Suprapubic skin (tissue), 4 donors: ENCODE results near the gene GLCE.

Source experiments
- EP300 ChIP-seq: sonication (generic); formaldehyde crosslinking; IDR thresholded peaks from one replicate; pipeline ENCODE4 v1.6.1; 2017; ENCODE audit warnings: antibody characterized with exemption
- POLR2A ChIP-seq, 2 donors: fragments of 450-650 bp; IDR thresholded peaks; one replicate each; pipeline ENCODE4 v1.6.1; 2017; ENCODE audit warnings: antibody characterized with exemption in 2 of 2, mild to moderate bottlenecking in 2 of 2, moderate library complexity in 2 of 2
- POLR2AphosphoS5 ChIP-seq, 3 donors: sonication (generic); formaldehyde crosslinking; IDR thresholded peaks; one replicate each; pipeline ENCODE4 v1.6.1; 2017; ENCODE audit warnings: antibody characterized with exemption in 3 of 3
- TF ChIP-seq, protein P1 (sequence below), 2 donors: fragments of 200-600 bp in 1 of 2; fragments of 450-650 bp in 1 of 2; sonication (generic) in 1 of 2; IDR thresholded peaks; one replicate each; pipeline ENCODE4 v1.5.1; 2016 to 2019; ENCODE audit warnings: antibody characterized with exemption in 2 of 2, mild to moderate bottlenecking in 1 of 2, moderate library complexity in 1 of 2

DNA sequence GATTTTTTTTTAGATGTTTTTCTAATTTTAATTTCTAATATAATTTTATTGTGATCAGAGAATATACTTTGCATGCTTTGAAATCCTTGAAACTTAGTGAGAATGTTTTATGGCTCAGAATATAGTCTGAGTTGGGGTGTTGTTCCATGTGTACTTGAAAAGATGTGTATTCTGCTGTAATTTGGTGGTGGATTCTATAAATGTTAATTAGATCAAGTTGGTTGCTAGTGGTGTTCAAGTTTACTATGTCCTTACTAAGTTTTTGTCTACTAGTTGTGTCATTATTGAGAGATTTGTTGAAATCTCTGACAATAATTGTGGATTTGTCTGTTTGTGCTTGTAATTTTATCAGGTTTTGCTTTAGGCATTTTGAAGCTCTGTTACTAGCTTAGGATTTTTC, 29.7 kb downstream of the GLCE start:
- TF ChIP-seq, protein P1, sequence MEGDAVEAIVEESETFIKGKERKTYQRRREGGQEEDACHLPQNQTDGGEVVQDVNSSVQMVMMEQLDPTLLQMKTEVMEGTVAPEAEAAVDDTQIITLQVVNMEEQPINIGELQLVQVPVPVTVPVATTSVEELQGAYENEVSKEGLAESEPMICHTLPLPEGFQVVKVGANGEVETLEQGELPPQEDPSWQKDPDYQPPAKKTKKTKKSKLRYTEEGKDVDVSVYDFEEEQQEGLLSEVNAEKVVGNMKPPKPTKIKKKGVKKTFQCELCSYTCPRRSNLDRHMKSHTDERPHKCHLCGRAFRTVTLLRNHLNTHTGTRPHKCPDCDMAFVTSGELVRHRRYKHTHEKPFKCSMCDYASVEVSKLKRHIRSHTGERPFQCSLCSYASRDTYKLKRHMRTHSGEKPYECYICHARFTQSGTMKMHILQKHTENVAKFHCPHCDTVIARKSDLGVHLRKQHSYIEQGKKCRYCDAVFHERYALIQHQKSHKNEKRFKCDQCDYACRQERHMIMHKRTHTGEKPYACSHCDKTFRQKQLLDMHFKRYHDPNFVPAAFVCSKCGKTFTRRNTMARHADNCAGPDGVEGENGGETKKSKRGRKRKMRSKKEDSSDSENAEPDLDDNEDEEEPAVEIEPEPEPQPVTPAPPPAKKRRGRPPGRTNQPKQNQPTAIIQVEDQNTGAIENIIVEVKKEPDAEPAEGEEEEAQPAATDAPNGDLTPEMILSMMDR (IDR thresholded peaks at IDR 0.05) = no peak
- TF ChIP-seq EP300 (no peak), POLR2A (IDR thresholded peaks at IDR 0.05) (no peak), POLR2AphosphoS5 (IDR thresholded peaks at IDR 0.05) (no peak)
